GM10248 (cell line): ENCODE data around the gene SYNRG.

Experiments
- CTCF ChIA-PET: fragments of 300-600 bp; sonication (Branson Sonifier 250); formaldehyde crosslinking; extraction: SDS; loops from one replicate; lab custom pipeline; 2021; ENCODE audit warnings: antibody characterized with exemption; lab: Yijun Ruan, JAX
- POLR2A ChIA-PET: fragments of 350-650 bp; sonication (Branson Sonifier 250); formaldehyde crosslinking; extraction: SDS; loops from one replicate; lab custom pipeline; 2020; ENCODE audit warnings: antibody characterized with exemption; lab: Yijun Ruan, JAX
- DNase-seq: peaks from one replicate; pipeline ENCODE4 v3.0.0; 2012; ENCODE audit errors: extremely low spot score
- CTCF ChIP-seq: IDR thresholded peaks from 2 replicates; pipeline ENCODE4 v1.5.1; 2012; ENCODE audit warnings: mild to moderate bottlenecking, low read depth; ENCODE audit errors: extremely low read depth, missing control alignments, control extremely low read depth

Gene SYNRG

GRCh38 chr17:37493249-37494027, 115.8 kb downstream of the SYNRG start:
- CTCF ChIA-PET, result no interaction called here
- POLR2A ChIA-PET, result no interaction called here
- TF ChIP-seq CTCF, result no peak
- DNase-seq, result no peak

GRCh38 chr17:37492167-37492566, 117.1 kb downstream of the SYNRG start:
- DNase-seq, result no peak
- ChIA-PET CTCF (interaction anchor here (1.3 to 2.1 kb wide), 3 partner anchors 9 to 31 kb away, joined by 3 to 9 read pairs (median 3); no protein-coding TSS in a partner anchor), POLR2A (no interaction called here)
- TF ChIP-seq CTCF, result no peak

DNA sequence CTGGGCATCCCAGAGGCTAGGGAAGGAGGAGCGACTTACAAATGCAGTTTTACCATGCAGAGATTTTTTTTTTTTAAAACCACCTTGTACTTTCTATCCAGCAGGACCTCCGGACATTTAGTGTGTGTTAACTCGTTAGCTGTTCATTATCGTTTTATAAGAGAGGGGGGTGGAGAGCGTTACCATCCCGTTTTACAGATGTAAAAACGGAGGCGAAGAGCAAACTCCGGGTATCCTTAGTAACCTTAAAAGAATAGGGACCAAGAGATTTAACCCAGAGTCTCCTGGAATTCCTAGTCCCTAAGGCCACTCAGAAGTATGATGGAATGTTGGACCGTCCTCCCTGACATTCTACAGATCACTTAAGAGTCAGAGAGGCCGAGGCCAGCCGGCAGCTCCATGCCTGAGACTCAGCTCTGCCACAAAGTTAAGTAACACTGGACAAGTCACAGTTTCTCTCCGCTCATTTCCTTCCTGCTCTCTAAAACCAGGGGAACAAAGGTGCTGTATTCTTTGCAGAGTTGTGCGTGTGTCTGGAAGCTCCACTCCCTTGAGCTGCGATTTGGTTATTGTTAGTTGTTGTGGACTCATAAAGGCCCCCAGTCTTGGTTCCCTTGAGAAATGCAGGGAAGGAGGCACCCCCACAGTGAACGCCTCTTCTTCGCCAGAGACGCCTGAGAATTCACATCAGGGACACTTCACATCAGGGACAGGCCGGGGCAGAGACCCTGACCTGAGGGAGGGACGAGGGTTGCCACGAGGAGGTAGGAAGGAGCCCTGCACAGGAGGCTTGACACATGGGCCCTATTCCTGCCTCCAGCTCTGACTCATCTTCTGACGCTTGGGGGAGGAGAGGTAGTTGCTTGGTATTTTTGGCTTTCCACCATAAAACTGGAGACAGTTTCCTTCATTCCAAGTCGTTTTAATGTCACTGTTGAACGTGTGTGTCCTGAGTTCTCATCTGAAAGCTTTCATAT, 118.3 kb downstream of the SYNRG start:
- no peak for DNase-seq
- no peak for TF ChIP-seq CTCF
- ChIA-PET POLR2A (interaction anchor here (0.8 kb wide), 1 partner anchor 12 kb away, joined by 3 read pairs; no protein-coding TSS in a partner anchor), CTCF (interaction anchor here (1.0 to 2.1 kb wide), 7 partner anchors 8 to 151 kb away, joined by 3 to 9 read pairs (median 3); no protein-coding TSS in a partner anchor)

DNA sequence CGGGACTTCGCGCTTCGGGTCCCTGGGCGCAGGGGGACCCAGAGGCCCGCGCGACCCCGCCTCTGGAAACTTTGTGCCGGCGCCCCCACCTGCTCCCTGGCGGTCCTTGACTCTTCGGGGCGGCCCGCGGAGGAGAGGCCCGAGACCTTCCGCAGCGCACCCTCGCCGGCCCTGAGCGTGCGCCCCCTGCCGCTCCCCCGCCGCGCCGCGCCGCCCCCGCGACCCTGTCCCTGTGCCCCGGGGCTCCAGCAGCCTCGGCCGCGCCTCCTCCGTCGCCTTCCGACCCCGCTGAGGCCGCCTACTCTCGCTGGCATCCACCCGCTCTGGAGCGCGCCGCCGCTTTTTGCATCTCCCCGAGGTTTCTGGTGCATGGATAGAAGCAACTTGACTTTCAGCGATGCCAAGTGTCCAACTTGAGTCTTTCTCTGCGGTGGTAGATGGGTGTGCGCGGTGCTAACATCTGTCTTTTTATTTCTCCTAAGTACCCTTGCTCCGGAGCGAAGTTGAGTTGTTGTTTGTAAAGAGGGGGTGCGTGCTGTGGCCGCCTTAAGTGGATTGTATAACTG, 119.1 kb downstream of the SYNRG start:
- peak; percentile 61 for TF ChIP-seq CTCF
- ChIA-PET CTCF (interaction anchor here (1.0 to 2.1 kb wide), 4 partner anchors 10 to 116 kb away, joined by 3 to 9 read pairs (median 3); no protein-coding TSS in a partner anchor), POLR2A (no interaction called here)
- peak; percentile 72 for DNase-seq

DNA sequence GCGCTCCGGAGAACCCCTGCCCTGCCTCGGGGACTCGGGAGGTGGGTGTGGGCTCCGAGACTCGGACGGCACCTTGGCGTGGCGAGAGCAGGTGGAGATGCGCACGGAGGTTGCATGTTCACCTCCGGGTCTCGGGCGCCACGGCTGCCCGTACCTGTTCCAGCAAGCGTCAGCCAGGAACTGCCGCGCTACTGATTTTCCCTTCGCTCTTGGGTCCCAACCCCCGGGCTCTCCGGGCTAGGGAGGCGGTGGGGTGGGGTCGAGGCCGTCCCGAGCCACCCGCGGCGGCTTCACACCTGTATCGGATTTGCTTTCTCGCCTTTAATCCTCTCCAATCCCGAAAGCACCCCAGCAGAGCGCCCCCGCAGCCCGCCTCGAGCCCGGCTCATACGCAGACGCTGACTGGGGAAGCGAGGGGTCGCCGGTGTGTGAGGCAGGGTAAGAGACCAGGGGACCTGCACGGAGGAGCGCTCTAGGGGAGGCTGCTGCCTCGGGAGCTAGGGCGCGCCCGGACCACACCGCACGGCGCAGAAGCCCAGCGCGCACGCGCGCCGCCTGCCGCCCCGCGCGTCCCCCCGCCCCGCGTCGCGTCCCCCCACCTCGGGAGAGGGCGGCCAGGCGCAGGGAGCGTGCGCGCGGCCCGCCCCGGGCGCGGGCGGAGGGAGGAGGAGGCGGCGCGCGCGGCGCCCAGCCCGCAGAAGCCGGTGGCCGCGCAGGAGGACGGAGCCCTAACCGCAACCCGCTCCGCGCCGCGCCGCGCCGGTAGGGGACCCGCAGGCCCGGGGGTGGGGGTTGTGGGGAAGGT, 119.8 kb downstream of the SYNRG start, which contains the start of gene DUSP14:
TSS of gene DUSP14 (plus strand) at position 695 of the 805 bp plus-strand sequence. CDS start 22,382 bp downstream, outside the sequence.
- POLR2A ChIA-PET, result no interaction called here
- no peak for TF ChIP-seq CTCF
- CTCF ChIA-PET, result interaction anchor here (1.0 to 1.1 kb wide), 2 partner anchors 12 to 67 kb away, joined by 3 read pairs; no protein-coding TSS in a partner anchor
- peak; percentile 97 for DNase-seq
